ENCODE data around the gene ZDHHC17.

Gene ZDHHC17

DNA sequence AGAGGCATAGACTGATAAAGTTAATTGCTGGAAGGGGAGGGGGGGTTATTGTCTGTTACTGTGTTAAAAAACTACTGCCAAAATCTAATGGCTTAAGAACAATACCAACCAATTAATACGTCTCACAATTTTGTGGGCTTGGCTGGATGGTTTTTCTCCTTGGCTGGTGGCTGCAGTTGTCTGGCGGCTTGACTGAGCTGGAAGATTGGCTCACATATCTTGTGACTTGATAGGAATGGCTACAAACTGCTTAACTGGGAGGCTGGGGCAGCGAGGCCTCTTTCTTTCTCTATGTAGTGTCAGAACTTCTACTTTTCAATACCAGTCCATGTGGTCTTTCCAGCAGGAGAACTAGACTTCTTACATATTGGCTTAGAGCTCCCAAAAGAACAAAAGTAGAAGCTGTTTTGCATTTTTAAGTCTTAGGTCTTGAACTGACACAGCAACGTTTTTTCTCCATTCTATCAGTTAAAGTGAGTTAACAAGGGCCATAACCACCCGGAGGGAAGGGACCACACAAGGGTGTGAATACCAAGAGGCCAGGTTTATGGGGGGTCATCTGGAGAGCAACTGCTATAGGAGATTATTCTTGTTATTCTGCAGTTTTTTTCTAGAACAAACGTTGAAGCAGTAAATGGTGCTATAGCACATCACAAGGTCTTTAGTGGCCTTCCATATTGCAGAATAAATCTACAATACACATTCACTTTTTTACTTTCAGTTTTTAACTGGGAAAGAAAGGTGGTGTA, 46.9 kb downstream of the ZDHHC17 start:
- no peak for DNase-seq
- no peak for ATAC-seq (replicated peaks)
- H3K4me1 Mint-ChIP-seq (ENCODE audit: low read depth in 2 of 2): peaks cover 3 to 6% of the 10 kb centered on the region in 2 donors
- no peak overlapping the region for H3K27ac Mint-ChIP-seq
- H3K27me3 Mint-ChIP-seq: no peaks in the 10 kb centered on the region
- H3K36me3 Mint-ChIP-seq (ENCODE audit: insufficient read depth): peaks cover 25% of the 10 kb centered on the region
- H3K9me3 Mint-ChIP-seq: no peaks in the 10 kb centered on the region
- H3K4me3 Mint-ChIP-seq: no peak overlapping the region

DNA sequence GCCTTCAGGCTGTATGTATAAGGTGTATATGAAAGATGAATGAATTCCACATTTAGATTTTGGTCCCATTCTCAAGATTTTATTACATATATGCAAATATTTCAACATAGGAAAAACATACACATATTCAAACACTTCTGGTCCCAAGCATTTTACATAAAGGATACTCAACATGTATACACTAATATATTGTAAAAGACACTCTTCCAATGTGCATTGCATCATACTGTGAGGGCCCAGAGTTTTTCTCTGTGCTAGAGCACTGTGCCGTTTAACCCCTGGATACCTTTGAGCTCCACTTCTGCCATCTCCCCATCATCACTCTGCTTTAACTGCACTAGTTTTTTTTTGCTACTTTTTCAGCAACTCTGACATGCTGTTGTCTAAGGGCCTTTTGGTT, 48.1 kb downstream of the ZDHHC17 start:
- no peak for DNase-seq
- no peaks in the 10 kb centered on the region for H3K9me3 Mint-ChIP-seq
- peaks cover 3 to 6% of the 10 kb centered on the region in 2 donors for H3K4me1 Mint-ChIP-seq (ENCODE audit: low read depth in 2 of 2)
- H3K36me3 Mint-ChIP-seq (ENCODE audit: insufficient read depth): peaks cover 21% of the 10 kb centered on the region
- no peak for ATAC-seq (replicated peaks)
- H3K27me3 Mint-ChIP-seq: no peaks in the 10 kb centered on the region
- H3K27ac Mint-ChIP-seq: no peak overlapping the region
- no peak overlapping the region for H3K4me3 Mint-ChIP-seq

DNA sequence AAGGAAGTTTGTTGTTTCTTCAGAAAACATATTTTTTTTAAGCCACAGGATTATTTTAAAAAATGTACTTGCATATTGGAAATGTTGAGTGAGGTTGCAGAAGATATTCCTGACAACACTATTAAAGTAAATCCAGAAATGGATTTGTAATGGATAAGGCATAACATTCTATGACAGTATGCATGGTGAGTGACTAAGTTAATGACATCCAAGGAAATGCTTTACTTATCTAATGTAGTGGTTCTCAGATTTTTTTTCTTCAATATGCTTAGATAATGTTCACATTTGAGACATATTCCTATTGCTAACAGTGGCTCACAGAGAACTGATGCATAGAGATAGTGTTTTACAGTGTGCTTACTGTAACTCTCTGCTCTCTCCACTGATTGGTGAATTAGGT, 49.4 kb downstream of the ZDHHC17 start:
- DNase-seq: no peak
- H3K36me3 Mint-ChIP-seq (ENCODE audit: insufficient read depth): peaks cover 21% of the 10 kb centered on the region
- H3K9me3 Mint-ChIP-seq: no peaks in the 10 kb centered on the region
- no peak for ATAC-seq (replicated peaks)
- H3K4me1 Mint-ChIP-seq (ENCODE audit: low read depth in 2 of 2): peaks cover 3 to 6% of the 10 kb centered on the region in 2 donors
- no peak overlapping the region for H3K27ac Mint-ChIP-seq
- H3K27me3 Mint-ChIP-seq: no peaks in the 10 kb centered on the region
- no peak overlapping the region for H3K4me3 Mint-ChIP-seq

DNA sequence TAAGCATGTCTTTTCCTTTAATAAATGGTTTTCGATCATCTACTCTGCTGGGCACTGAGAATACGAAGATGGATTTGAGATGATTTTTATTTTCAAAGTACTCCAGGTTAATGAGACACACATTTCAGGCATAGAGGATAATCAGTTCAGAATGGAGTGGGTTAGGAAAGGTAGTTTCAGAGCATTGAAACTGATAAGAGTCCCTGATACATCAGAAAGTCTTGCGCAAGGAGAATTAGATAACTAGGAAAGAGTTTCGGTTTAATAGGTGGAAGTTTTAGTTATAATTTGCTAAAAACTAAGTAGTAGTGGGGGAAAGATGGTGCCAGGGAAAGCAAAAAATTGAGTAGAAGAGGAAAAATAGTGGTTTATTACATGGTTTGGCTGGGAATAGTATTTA, 50.1 kb downstream of the ZDHHC17 start:
- Mint-ChIP-seq H3K36me3 (ENCODE audit: insufficient read depth) (peaks cover 21% of the 10 kb centered on the region), H3K4me3 (no peak overlapping the region), H3K4me1 (ENCODE audit: low read depth in 2 of 2) (peaks cover 3 to 6% of the 10 kb centered on the region in 2 donors), H3K27me3 (no peaks in the 10 kb centered on the region), H3K9me3 (no peaks in the 10 kb centered on the region), H3K27ac (no peak overlapping the region)
- DNase-seq (no peak), ATAC-seq (replicated peaks) (no peak)

DNA sequence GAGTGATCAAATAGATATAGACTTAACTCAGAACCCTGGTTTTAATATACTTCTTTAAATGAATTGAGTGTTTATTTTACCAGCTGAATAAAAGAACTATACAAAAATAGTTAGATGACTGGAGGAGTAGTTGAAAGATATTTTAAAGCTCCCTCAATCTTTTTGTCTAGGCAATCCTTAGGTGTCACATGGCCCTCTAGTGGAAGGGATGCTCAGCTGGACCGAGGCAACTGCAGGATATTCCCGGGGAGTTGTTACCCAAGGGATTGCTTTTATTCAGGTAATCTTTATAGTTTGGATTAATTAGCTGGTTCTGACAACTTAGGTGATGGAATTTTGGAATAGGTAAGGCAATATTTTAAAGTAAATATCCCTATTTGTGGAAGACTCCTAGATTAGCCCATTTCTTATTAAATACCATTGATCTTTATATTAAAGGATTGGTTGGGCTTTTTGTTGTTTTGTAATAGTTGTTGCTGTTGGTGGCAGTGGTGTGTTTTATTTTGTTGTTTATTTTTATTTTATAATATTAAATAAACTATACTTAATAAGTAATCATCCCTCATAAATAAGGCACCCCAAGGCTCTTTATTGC, 57.1 kb downstream of the ZDHHC17 start:
- Mint-ChIP-seq H3K27ac (no peak overlapping the region), H3K27me3 (no peaks in the 10 kb centered on the region), H3K9me3 (no peaks in the 10 kb centered on the region), H3K36me3 (ENCODE audit: insufficient read depth) (peaks cover 30% of the 10 kb centered on the region), H3K4me1 (ENCODE audit: low read depth in 2 of 2) (no peaks in the 10 kb centered on the region), H3K4me3 (no peak overlapping the region)
- no peak for ATAC-seq (replicated peaks)
- DNase-seq: no peak

DNA sequence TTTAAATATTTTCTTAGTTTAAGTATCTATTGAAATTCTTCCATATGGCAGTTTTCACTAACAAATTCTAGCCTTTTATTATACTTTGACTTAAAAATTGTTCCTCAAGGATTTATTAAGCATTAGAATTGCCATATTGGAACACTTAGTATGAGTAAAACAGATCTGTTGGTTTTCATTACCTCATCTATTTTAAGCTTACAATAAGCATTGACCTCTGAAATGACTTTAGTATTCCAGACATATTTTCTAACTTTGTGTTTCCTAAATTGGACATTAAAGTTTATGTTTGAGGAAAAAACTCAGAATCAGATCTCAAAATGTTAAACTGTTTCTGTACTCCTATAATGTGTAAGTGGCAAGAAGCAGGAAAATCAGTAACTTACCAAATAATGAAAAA, 66.5 kb downstream of the ZDHHC17 start:
- no peaks in the 10 kb centered on the region for H3K27me3 Mint-ChIP-seq
- no peak for ATAC-seq (replicated peaks)
- no peaks in the 10 kb centered on the region for H3K4me1 Mint-ChIP-seq (ENCODE audit: low read depth in 2 of 2)
- H3K36me3 Mint-ChIP-seq (ENCODE audit: insufficient read depth): peaks cover 23% of the 10 kb centered on the region
- H3K4me3 Mint-ChIP-seq: no peak overlapping the region
- no peak overlapping the region for H3K27ac Mint-ChIP-seq
- no peaks in the 10 kb centered on the region for H3K9me3 Mint-ChIP-seq
- no peak for DNase-seq

DNA sequence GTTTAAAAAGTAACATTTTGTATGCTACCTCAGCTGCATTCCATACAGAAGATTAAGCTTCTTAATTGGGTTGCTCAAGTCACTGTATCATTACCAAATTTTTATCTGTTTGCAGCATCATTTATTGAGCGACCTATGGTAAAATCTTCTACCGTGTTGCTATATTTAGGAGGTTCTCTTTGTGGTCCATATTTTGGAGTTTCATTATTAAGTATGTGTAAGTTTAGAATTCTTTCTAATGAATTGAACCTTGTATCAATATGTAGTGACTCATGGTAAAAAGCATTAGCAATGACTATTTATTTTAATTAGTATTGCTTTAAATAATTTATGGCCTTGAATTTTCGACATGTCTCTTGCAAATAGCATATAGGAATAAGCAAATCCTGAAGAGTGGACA, 72.7 kb downstream of the ZDHHC17 start:
- peak overlapping the region in 1 of 2 donors; percentile 13 for H3K4me3 Mint-ChIP-seq

DNA sequence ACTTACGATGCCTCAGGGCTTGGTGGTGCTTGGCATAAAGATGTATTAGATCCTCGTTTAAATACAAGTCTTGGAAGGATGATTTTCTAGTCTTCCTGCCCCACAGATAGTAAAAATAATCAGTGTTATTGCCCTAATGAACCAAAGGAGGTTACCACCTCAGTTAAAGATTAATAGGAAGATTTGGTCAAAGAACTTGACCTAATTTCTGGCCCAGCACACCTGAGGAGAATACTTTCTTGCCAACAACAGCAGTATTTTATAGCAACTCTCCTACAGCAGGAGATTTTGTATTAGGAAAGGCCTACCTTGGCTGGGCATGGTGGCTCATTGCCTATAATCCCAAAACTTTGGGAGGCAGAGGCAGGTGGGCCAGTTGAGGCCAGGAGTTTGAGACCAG, 83.3 kb downstream of the ZDHHC17 start:
- Mint-ChIP-seq H3K4me3 (no peak overlapping the region), H3K27ac (no peak overlapping the region), H3K36me3 (ENCODE audit: insufficient read depth) (peaks cover 49% of the 10 kb centered on the region), H3K9me3 (no peaks in the 10 kb centered on the region), H3K4me1 (ENCODE audit: low read depth in 2 of 2) (no peaks in the 10 kb centered on the region), H3K27me3 (no peaks in the 10 kb centered on the region)
- no peak for ATAC-seq (replicated peaks)
- no peak for DNase-seq

More for the DNA sequence above, 72.7 kb downstream of the ZDHHC17 start:
- peaks cover 0 to 5% of the 10 kb centered on the region in 2 donors for H3K4me1 Mint-ChIP-seq (ENCODE audit: low read depth in 2 of 2)
- ATAC-seq (replicated peaks) (no peak), DNase-seq (no peak)
- peaks cover 5% of the 10 kb centered on the region for H3K36me3 Mint-ChIP-seq (ENCODE audit: insufficient read depth)
- no peaks in the 10 kb centered on the region for H3K27me3 Mint-ChIP-seq
- H3K27ac Mint-ChIP-seq: peak overlapping the region; percentile 53 to 78
- no peaks in the 10 kb centered on the region for H3K9me3 Mint-ChIP-seq

DNA sequence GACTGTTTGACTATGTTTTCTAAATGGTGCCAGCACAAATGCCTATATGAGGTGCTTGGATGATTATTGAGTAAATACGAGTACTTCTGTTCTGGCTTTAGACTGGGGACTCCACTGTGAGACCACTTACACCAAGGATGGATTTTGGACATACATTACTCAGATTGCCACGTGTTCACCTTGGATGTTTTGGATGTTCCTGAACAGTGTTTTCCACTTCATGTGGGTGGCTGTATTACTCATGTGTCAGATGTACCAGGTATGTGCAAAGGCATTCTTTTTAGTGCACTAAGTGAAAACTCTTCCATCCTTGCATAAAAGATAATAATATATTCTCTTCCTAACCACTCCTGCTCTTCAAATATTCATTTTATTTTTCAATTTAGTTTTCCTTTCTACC, 84.2 kb downstream of the ZDHHC17 start:
- DNase-seq (no peak), ATAC-seq (replicated peaks) (no peak)
- no peaks in the 10 kb centered on the region for H3K4me1 Mint-ChIP-seq (ENCODE audit: low read depth in 2 of 2)
- peaks cover 49% of the 10 kb centered on the region for H3K36me3 Mint-ChIP-seq (ENCODE audit: insufficient read depth)
- no peaks in the 10 kb centered on the region for H3K27me3 Mint-ChIP-seq
- no peak overlapping the region for H3K4me3 Mint-ChIP-seq
- peak overlapping the region in 1 of 2 donors; percentile 67 for H3K27ac Mint-ChIP-seq
- no peaks in the 10 kb centered on the region for H3K9me3 Mint-ChIP-seq

DNA sequence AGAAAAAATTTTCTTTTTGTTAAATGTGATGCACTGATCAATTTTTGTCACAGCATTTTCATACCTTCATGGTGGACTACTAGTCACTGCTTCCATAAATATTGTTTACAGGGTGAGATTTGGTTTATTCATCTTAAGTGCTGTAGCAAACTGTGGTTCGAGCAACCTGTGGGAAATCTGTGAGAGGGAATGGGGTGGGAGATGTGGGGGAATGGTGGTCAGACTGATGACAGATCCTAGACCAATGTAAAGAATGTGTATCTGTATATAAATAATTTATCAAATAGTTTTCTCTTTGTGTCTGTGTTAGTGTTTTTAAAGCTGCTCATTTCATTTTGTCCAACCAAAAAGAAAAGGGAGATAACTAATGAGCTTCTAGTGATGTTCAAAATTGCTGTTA, 88.2 kb downstream of the ZDHHC17 start:
- no peak overlapping the region for H3K27ac Mint-ChIP-seq
- no peaks in the 10 kb centered on the region for H3K9me3 Mint-ChIP-seq
- ATAC-seq (replicated peaks) (no peak), DNase-seq (no peak)
- no peaks in the 10 kb centered on the region for H3K4me1 Mint-ChIP-seq (ENCODE audit: low read depth in 2 of 2)
- H3K4me3 Mint-ChIP-seq: no peak overlapping the region
- no peaks in the 10 kb centered on the region for H3K27me3 Mint-ChIP-seq
- peaks cover 31% of the 10 kb centered on the region for H3K36me3 Mint-ChIP-seq (ENCODE audit: insufficient read depth)

DNA sequence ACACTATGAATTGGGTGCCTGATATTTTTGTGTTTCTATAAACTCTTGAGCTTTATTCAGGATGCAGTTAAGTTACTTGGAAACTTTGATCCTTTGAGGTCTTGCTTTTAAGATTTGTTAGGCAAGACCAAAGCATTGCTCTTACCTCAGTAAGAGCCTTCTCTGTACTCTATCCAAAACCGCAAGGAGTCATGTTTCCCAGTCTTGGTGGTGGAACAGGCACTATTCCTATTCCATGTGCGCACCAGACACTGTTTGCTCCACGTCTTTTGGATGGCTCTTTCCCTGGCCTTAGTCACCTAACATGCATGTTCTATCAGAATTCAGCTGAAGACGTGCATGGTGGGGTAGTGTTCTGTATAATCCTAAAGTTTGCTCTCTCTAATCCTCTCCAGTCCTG, 91.4 kb downstream of the ZDHHC17 start:
- ATAC-seq (replicated peaks) (no peak), DNase-seq (no peak)
- no peak overlapping the region for H3K27ac Mint-ChIP-seq
- H3K4me3 Mint-ChIP-seq: no peak overlapping the region
- no peaks in the 10 kb centered on the region for H3K27me3 Mint-ChIP-seq
- H3K36me3 Mint-ChIP-seq (ENCODE audit: insufficient read depth): peaks cover 6% of the 10 kb centered on the region
- no peaks in the 10 kb centered on the region for H3K4me1 Mint-ChIP-seq (ENCODE audit: low read depth in 2 of 2)
- no peaks in the 10 kb centered on the region for H3K9me3 Mint-ChIP-seq

DNA sequence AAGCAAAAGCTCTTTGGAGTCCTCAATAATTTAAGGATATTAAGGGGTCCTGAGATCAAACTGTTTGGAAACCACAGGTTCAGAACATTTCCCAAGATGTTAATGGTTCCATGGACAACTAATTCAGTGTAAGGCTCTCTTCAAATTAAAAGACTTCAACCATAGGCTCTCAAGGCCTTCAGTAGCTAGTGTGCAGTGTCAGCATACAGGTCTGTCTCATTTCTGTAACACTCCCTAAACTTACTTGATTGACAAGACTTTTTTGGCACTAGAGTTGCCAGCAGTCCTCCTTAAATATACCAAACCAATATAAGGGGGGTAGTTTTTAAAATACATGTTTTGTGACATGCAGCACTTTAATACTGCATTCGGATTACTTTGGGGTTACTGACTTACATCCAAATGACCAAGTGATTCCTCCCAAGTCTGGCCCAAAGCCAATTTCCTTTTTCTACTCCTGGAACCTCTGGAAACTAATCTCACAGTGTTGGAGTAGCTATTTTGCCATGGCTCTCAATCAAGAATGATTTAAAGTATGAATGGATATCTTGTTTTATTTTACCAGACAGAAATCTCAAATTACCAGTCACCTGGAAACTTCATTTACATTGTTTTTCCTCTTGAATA, 92.2 kb downstream of the ZDHHC17 start:
- Mint-ChIP-seq H3K27ac (no peak overlapping the region), H3K27me3 (no peaks in the 10 kb centered on the region), H3K36me3 (ENCODE audit: insufficient read depth) (no peaks in the 10 kb centered on the region), H3K4me3 (no peak overlapping the region), H3K9me3 (no peaks in the 10 kb centered on the region), H3K4me1 (ENCODE audit: low read depth in 2 of 2) (no peaks in the 10 kb centered on the region)
- DNase-seq: no peak
- ATAC-seq (replicated peaks): no peak

DNA sequence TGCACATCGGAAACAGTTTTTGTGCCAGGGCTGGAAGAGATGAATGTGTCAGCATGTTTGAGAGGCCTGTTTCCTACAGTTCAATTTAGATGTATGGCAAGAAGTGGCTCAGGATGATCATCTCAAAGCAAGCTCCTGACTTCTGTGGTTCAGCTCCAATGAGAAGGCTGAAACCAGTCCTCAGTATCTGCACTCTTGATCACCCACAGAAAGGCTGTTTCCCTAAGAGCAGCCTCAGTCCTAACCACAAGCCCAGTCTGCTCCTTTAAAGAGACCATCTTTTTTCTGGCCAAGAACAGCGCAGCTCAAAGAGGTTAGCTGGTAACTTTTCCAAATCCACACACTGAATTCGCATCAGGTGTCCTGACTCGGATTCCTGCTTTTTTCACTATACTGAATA, 95.7 kb downstream of the ZDHHC17 start:
- no peak for ATAC-seq (replicated peaks)
- H3K4me3 Mint-ChIP-seq: no peak overlapping the region

DNA sequence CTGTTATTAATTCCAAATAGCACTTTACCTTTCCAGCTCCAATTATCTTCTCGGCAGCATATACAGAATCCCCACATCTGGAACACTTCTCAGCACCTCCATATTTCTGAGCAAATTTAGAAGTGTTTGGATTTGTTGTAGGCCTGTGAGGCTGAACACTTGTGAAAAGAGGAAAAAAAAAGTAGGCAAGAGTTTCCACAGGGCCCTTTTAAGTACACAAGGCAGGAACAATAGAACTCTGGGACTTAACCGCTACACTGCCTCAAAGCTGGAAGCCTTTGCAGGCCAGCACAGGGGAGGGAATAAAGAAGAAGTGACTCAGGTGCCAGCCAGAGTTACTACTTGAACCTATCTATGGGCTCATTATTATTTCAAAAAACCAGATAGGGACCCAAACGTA, 96.3 kb downstream of the ZDHHC17 start:
- Mint-ChIP-seq H3K36me3 (ENCODE audit: insufficient read depth) (no peaks in the 10 kb centered on the region), H3K27ac (no peak overlapping the region), H3K4me3 (no peak overlapping the region), H3K4me1 (ENCODE audit: low read depth in 2 of 2) (no peaks in the 10 kb centered on the region), H3K27me3 (peaks cover 0 to 7% of the 10 kb centered on the region in 2 donors), H3K9me3 (no peaks in the 10 kb centered on the region)
- ATAC-seq (replicated peaks) (no peak), DNase-seq (no peak)

More for the DNA sequence above, 95.7 kb downstream of the ZDHHC17 start:
- Mint-ChIP-seq H3K4me1 (ENCODE audit: low read depth in 2 of 2) (no peaks in the 10 kb centered on the region), H3K9me3 (no peaks in the 10 kb centered on the region), H3K36me3 (ENCODE audit: insufficient read depth) (no peaks in the 10 kb centered on the region), H3K27me3 (peaks cover 0 to 6% of the 10 kb centered on the region in 2 donors), H3K27ac (no peak overlapping the region)
- DNase-seq: no peak

Measured in effector memory CD8-positive, alpha-beta T cell (primary cell).